Measurements from ENCODE around the gene ITPR3.
A peak's percentile ranks its signal among the peaks of the same experiment; 100 is the strongest.
"Not testable (repeated sequence)": the region's sequence is repeated elsewhere in the genome, so short reads cannot be mapped to it uniquely, and the experiment has no call there.

The ITPR3 gene

GRCh38 chr6:33610779-33611732 lies 10.1 kb upstream of the ITPR3 start:
- peak in 51 of 56 donors; percentile 7 to 83 (median 57) for DNase-seq

DNA sequence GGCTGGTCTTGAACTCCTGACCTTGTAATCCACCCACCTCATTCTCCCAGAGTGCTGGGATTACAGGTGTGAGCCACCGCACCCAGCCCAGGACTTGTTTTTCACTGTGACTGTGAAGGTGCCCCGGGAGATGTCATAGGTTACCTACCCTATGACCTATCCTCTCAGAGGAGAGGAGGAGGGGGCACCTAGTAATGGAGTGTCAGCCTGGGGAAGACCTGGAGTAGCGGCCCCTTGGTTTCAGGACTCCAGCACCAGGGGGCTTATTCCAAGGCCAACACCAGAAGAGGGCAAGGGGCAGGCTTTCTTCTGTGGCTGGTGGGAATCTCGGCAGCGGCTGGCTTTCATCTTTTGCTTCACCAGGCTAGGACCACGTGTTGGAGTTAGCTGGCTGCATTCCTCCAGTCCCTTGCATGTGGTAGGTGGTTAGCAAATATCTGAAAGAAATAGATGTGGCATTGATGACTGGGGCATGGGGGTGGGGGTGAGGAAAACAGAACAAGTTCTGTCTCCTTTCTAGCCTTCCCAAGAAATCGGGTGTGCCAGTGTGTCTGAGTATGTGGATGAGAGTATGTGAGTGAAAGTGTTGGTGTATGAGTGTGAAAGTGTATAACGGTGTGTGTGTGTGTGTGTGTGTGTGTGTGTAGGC lies 7.9 kb upstream of the ITPR3 start:
- no peak for DNase-seq

DNA sequence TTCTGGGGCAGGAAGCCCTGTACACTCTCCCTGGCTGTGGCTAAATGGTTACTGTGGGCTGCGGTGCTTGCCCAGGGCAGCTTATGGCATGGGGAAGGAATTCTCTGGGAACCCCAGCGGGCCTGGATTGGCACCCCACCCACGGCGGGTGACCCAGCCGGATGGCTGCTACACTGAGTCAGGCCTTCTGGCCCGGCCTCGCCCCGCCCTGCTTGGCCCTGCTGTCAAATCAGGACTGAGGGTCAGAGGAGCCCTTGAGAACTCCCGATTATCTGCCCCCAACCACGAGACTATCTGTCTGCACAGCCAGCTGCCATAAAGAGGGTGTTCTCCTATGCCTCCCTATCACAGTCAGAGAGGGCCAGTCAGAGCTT lies 7.3 kb upstream of the ITPR3 start:
- DNase-seq = no peak

DNA sequence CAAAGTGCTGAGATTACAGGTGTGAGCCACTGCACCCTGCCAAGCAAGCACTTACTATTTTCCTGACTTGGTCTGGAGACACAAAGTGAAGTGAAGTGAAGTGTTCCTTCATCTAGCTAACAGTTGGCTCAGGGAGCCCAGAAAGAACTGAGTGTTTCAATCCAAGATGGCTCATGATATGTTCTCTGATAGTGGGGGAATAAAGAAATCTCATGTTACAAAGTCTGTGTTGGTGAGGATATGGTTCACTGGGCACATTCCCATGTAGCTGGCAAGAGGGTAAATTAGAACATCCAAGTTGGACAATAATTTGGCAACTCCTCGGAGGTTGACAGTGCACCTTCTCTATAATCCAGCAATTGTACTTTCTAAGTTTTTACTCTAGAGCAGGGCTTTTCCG lies 5.0 kb upstream of the ITPR3 start:
- DNase-seq = no peak

- no peak for DNase-seq
Observed at GRCh38 chr6:33616913-33617312, 4.2 kb upstream of the ITPR3 start.

- DNase-seq = no peak
Observed at GRCh38 chr6:33619166-33619840, 1.8 kb upstream of the ITPR3 start.

DNA sequence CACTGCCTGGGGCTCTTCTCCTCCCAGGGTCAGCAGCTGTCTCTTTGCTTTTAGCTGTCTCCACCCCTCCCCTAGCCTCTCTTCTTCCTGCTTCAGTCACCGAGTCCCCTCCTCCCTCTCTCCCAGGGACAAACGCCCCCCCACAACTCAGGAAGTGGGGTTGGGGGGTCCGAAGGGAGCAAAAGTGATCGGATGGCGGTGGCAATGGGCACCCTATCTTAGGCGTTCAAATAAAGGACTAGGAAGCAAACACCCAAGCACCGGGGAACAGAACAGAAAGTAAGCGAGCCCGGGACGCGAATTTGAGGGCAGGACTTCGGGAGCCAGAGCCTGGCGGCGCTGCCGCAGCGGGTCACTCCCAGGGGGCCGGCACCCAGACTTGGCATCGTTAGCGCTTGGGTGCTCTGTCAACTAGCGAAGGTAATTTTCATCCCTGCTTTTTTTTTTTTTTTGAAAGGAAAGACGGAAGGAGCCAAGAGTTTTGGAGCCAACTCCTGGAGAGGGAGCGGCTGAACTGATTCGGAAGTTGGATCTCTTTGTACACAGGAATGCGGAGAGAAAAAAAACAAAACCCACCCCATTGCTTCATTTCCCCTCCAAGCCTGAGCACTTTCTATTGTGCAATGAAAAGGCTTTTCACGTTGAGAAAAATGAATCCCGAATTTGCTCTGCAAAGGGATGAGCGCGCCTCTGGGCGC lies 815 bp upstream of the ITPR3 start:
- no peak for DNase-seq

- no peak for DNase-seq
Observed at GRCh38 chr6:33621711-33622388, 728 bp downstream of the ITPR3 start.

- no peak for DNase-seq
Observed at GRCh38 chr6:33622456-33623431, 1.6 kb downstream of the ITPR3 start.

GRCh38 chr6:33623895-33624381 lies 2.8 kb downstream of the ITPR3 start:
- DNase-seq = no peak

DNA sequence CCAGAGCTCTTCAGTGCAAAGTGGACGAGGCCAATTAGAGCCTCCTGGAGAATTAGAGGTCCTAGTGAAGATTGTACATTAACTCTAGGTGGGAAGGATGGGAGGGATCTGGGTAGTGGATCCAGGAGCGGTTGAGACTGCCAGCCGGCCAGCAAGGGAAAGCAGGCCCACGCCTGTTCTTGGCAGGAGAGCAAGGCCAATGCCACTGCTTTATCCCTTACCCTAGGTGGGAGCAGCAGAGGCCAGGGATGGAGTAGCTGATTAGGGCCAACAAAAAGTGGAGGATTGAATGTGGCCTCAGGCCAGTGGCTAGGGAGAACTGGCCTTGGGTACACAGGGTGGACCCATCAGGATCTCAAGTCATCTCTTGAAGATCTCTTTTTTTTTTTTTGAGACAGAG lies 3.7 kb downstream of the ITPR3 start:
- no peak for DNase-seq

DNA sequence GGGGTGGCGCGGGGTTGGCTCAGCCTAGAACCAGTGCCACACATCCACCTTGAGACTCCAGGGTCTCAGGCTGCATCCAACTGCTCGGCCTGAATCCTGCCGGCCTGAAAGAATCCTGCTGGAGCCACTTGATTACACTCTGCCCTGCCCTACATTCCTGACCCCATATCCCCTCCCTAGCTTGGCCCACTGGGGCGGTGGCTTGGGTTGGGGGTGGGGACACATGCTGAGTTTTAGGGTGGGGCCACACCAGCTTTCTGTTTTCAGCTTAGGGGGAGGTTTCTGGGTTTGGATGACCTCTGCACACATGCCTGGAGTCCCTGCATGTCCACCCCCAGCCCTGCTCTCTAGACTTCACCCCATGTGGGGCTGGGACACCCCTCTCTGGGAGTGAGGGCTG lies 6.8 kb downstream of the ITPR3 start:
- DNase-seq = no peak

DNA sequence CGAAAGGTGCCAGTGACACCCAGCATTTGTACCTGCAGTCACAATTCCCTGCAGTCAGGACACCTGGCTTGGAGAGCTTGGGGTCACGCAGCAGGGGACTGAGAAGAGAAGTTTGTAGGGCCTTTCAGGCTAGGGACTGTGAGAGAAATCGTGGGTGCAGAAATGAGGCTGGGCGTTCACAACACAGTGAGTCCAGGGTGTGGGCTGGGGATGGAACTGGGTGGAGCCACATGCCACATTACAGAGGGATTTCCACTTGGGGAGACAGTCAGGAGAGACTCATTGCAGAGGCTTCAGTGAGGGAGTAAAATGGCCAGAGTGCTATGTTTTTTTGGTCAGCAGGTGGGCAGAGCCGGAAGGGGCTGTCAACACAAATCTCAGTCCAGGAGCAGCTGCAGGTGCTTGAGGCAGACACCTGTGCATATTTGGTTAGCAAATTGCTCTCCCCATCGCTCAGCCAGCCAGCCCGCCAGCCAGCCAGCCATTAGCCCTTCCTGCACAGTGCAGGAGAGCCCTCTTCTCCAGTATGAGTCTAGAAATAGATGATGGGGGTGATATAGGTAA lies 7.4 kb downstream of the ITPR3 start:
- no peak for DNase-seq

DNA sequence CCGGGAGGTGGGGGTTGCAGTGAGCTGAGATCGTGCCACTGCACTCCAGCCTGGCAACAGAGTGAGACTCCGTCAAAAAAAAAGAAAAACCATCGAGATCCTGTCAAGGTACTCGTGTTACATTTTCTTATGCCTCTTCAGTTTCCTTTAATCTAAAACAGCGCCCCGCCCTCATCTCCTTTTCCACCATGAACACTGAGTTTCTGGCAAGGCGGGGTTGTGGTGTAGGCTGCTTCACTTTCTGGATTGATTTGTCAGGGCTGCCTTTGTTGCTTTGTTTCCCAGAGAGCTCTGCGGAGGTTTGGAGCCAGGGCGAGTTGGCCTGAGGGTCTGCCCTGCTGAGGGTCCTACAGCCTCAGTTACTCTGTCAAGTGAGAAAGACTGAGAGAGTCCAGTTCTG lies 8.9 kb downstream of the ITPR3 start:
- DNase-seq = peak in 7 of 56 donors; percentile 2 to 37 (median 21)

- DNase-seq = not testable (repeated sequence)
Observed at GRCh38 chr6:33631521-33631920, 10.4 kb downstream of the ITPR3 start.

DNA sequence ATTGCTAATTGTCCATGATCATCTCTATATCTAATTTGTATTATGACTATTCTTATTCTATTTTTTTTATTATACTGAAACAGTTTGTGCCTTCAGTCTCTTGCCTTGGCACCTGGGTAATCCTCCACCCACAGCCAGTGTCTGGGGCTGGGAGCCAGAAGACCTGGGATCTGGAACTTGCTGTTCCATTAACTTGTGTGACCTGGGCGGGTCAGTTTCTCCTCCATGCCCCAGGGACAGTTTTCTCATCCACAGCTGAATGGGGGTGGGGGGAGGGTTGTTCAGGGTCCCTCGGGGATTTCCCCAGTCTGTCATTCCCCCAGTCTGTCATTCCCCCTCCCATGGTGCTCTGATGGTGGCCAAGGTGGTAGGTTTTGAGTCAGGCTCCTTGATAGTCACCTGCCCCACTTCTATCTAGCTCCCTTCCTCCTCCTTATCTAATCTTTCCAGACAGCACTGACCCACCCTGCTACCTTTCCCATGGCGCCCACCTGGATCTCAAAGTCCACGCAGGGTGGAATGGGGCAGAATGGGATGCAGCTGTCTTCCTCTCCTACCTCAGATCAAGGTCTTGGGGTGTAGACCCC lies 10.9 kb downstream of the ITPR3 start:
- no peak for DNase-seq

- DNase-seq = peak in 16 of 56 donors; percentile 3 to 56 (median 16)
Observed at GRCh38 chr6:33632558-33633039, 11.5 kb downstream of the ITPR3 start.

GRCh38 chr6:33633084-33633461 lies 12.0 kb downstream of the ITPR3 start:
- no peak for DNase-seq
